DND-41 (cell line): ENCODE measurements around the gene FXYD6.

Source experiments
- ATAC-seq: fragments of 200-7000 bp; cut with Tn5 transposase; 3 replicates; pipeline ENCODE4 v1.9.1; 2021; ENCODE audit warnings: low read depth; ENCODE audit not compliant: insufficient read depth
- DNase-seq: peaks from one replicate; pipeline ENCODE4 v3.0.0-alpha.2; 2020
- H2AFZ ChIP-seq: 2 replicates; pipeline ENCODE4 v1.6.0; 2012; ENCODE audit warnings: low read depth, low read length
- H3K27ac ChIP-seq: 2 replicates; pipeline ENCODE4 v1.5.1; 2012; ENCODE audit warnings: low read length, inconsistent platforms
- H3K27me3 ChIP-seq: fragments of 200-600 bp; sonication (generic); 2 replicates; pipeline ENCODE4 v1.6.0; 2012; ENCODE audit warnings: low read length, mild to moderate bottlenecking, inconsistent platforms; ENCODE audit not compliant: insufficient read depth, poor library complexity
- H3K36me3 ChIP-seq: 2 replicates; pipeline ENCODE4 v1.5.1; 2012; ENCODE audit warnings: low read length, inconsistent platforms; ENCODE audit not compliant: insufficient read depth
- H3K4me1 ChIP-seq: 2 replicates; pipeline ENCODE4 v1.5.1; 2012; ENCODE audit warnings: mild to moderate bottlenecking, low read length; ENCODE audit not compliant: insufficient read depth
- H3K4me2 ChIP-seq: 2 replicates; pipeline ENCODE4 v1.6.0; 2012; ENCODE audit warnings: mild to moderate bottlenecking, moderate library complexity, low read length, inconsistent platforms; ENCODE audit not compliant: insufficient read depth
- H3K4me3 ChIP-seq, 2 experiments: fragments of 200-600 bp in 1 of 2; shearing (Covaris generic) in 1 of 2; 2 replicates each; pipeline ENCODE4 v1.5.1; 2012 to 2016; ENCODE audit warnings: inconsistent platforms in 2 of 2, low read length in 2 of 2, mild to moderate bottlenecking in 2 of 2, low read depth in 1 of 2, moderate library complexity in 1 of 2
- H3K79me2 ChIP-seq: 2 replicates; pipeline ENCODE4 v1.6.0; 2012; ENCODE audit warnings: low read length, inconsistent platforms; ENCODE audit not compliant: insufficient read depth
- H3K9ac ChIP-seq: 2 replicates; pipeline ENCODE4 v1.6.0; 2012; ENCODE audit warnings: low read depth, mild to moderate bottlenecking, inconsistent platforms, low read length, moderate library complexity
- H3K9me3 ChIP-seq: 2 replicates; pipeline ENCODE4 v1.5.1; 2012; ENCODE audit warnings: low read length, moderate library complexity, mild to moderate bottlenecking, inconsistent platforms; ENCODE audit not compliant: insufficient read depth, severe bottlenecking
- H4K20me1 ChIP-seq: 2 replicates; pipeline ENCODE4 v1.6.0; 2012; ENCODE audit warnings: low read length; ENCODE audit not compliant: insufficient read depth
- CTCF ChIP-seq: IDR thresholded peaks from 2 replicates; pipeline ENCODE4 v1.5.1; 2012; ENCODE audit warnings: borderline replicate concordance, low read length, moderate library complexity, mild to moderate bottlenecking; ENCODE audit not compliant: poor library complexity, severe bottlenecking; ENCODE audit errors: extremely low read depth
- EZH2 ChIP-seq: IDR thresholded peaks from 3 replicates; pipeline ENCODE4 v1.6.1; 2012; ENCODE audit warnings: borderline replicate concordance, low read depth, mild to moderate bottlenecking, moderate library complexity, low read length, inconsistent platforms; ENCODE audit not compliant: severe bottlenecking

FXYD6 gene

GRCh38 chr11:117836077-117836960 lies 40.1 kb downstream of the FXYD6 start:
- Histone ChIP-seq H3K4me1 (peaks cover 58% of the 10 kb centered on the region), H3K27me3 (no peaks in the 10 kb centered on the region), H3K36me3 (peaks cover 57% of the 10 kb centered on the region), H3K4me2 (no peak overlapping the region), H3K9me3 (no peaks in the 10 kb centered on the region), H2AFZ (no peak overlapping the region), H3K9ac (no peak overlapping the region), H3K79me2 (no peaks in the 10 kb centered on the region), H3K27ac (peak overlapping the region; percentile 75; the same call in 1 of the 2 replicates), H4K20me1 (no peaks in the 10 kb centered on the region), H3K4me3 (no peak overlapping the region)
- no peak for ATAC-seq
- DNase-seq: no peak
- TF ChIP-seq CTCF (no peak), EZH2 (no peak)

- no peak for TF ChIP-seq EZH2
- no peak for TF ChIP-seq CTCF
- DNase-seq (no peak), ATAC-seq (no peak)
Measured at GRCh38 chr11:117835576-117835975, 40.9 kb downstream of the FXYD6 start.

GRCh38 chr11:117834838-117835443 lies 41.5 kb downstream of the FXYD6 start:
- H3K9ac ChIP-seq: no peak overlapping the region
- ATAC-seq (no peak), DNase-seq (no peak)
- H3K27me3 ChIP-seq: no peaks in the 10 kb centered on the region
- TF ChIP-seq EZH2 (no peak), CTCF (no peak)
- no peaks in the 10 kb centered on the region for H4K20me1 ChIP-seq
- H3K79me2 ChIP-seq: no peaks in the 10 kb centered on the region
- no peak overlapping the region for H3K4me2 ChIP-seq
- no peaks in the 10 kb centered on the region for H3K9me3 ChIP-seq
- H3K4me3 ChIP-seq: no peak overlapping the region
- H3K36me3 ChIP-seq: peaks cover 43% of the 10 kb centered on the region
- peaks cover 63% of the 10 kb centered on the region for H3K4me1 ChIP-seq
- no peak overlapping the region for H2AFZ ChIP-seq
- peak overlapping the region; percentile 30; the same call in 1 of the 2 replicates for H3K27ac ChIP-seq

More at GRCh38 chr11:117835576-117835975, 40.9 kb downstream of the FXYD6 start:
- no peak overlapping the region for H3K9ac ChIP-seq
- peaks cover 61% of the 10 kb centered on the region for H3K4me1 ChIP-seq
- no peak overlapping the region for H3K4me3 ChIP-seq
- H2AFZ ChIP-seq: no peak overlapping the region
- H3K27ac ChIP-seq: 0 out of 2 replicates have a peak overlapping the region, but pooled peaks have one; percentile 30
- H3K79me2 ChIP-seq: no peaks in the 10 kb centered on the region
- peaks cover 50% of the 10 kb centered on the region for H3K36me3 ChIP-seq
- no peaks in the 10 kb centered on the region for H3K27me3 ChIP-seq
- no peaks in the 10 kb centered on the region for H3K9me3 ChIP-seq
- no peak overlapping the region for H3K4me2 ChIP-seq
- H4K20me1 ChIP-seq: no peaks in the 10 kb centered on the region
